Liver (tissue), 2 donors: Measurements from ENCODE around the gene TAS1R2.

Experiments used
- FOXA1 ChIP-seq: IDR thresholded peaks from 2 replicates; pipeline ENCODE4 v1.6.1; 2016; ENCODE audit warnings: antibody characterized with exemption
- JUND ChIP-seq, 2 donors: IDR thresholded peaks; 2 replicates each; pipeline ENCODE4 v1.6.1; 2016; ENCODE audit warnings: antibody characterized with exemption in 2 of 2
- RXRA ChIP-seq, 2 donors: IDR thresholded peaks; 2 replicates each; pipeline ENCODE4 v1.6.1; 2017 to 2018; ENCODE audit warnings: antibody characterized with exemption in 2 of 2, mild to moderate bottlenecking in 1 of 2
- TF ChIP-seq, protein P1 (sequence below): IDR thresholded peaks from 2 replicates; pipeline ENCODE4 v1.6.1; 2016; ENCODE audit warnings: antibody characterized with exemption
- donor health status: healthy.

DNA sequence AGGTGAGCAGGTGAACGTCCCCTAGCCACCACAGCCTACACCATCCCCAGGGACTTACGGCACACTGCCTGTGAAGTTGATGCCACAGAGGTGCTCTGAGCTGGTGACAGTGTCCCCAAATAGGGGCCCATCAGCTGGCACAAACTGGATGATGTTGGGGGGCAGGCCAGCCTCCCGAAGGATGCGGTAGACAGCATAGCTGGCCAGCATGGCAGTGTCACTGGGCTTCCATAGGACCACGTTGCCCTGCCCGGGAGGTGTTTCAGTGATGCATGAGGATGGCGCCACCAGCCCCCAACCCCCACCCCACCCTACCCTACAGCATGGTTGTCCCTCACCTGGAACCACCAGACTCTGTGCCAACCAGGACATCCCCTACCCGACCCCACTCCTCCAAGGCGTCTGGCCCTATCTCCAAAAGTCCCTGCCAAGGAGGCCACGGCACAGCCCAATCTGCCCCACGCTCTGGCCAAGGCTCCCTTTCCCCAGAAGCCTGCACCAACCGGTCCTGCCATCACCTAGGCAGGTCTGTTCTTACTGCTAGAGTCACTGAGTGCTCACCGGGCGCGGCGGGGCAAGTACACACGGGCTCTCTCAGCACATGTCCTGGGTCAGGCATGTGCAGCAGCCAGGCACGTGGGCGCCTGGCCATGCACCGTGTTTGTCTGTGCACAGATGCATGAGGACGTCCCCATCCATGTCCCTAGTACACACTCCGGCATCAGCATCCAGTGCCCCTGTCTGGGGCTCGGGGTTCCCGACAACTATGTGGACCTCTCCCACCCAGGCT is 22.4 kb upstream of the TAS1R2 start:
- no peak for TF ChIP-seq RXRA (IDR thresholded peaks at IDR 0.05)
- no peak for TF ChIP-seq JUND (IDR thresholded peaks at IDR 0.05)
- TF ChIP-seq FOXA1 = no peak
- TF ChIP-seq, protein P1, sequence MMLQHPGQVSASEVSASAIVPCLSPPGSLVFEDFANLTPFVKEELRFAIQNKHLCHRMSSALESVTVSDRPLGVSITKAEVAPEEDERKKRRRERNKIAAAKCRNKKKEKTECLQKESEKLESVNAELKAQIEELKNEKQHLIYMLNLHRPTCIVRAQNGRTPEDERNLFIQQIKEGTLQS = no peak
